Stimulated activated CD4-positive, alpha-beta T cell treated with anti-CD3 and anti-CD28 coated beads, Interleukin-4, amount 100 ng/mL, for 48 hours (primary cell): Measurements from ENCODE around the gene FUT8.
"Not testable (repeated sequence)": the region's sequence is repeated elsewhere in the genome, so short reads cannot be mapped to it uniquely, and the experiment has no call there.

ENCODE experiments used
- DNase-seq, 2 donors: peaks; one replicate each; pipeline ENCODE4 v3.0.0-alpha.2; 2020; ENCODE audit warnings: low read depth in 2 of 2

FUT8 gene

DNA sequence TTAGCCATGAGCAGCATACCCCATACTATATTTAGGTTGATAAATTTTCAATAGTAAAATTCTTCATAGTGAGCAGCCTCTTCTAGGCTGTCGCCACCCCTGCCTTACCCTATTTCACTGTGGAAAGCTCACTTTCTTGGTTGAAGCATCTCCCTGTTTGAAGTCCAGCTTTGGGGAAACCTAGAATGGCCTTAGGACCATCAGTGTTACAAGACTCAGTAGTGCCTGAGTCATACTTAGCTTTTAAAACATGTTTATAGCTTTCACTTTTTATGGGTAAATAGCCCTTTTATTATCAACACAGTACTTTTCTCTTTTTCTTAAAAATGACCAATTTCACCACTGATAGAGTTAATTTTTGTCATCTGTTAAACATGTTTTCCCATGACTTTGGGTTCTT is 37.1 kb downstream of the FUT8 start:
- DNase-seq = no peak

GRCh38 chr14:65453807-65454480 is 41.4 kb downstream of the FUT8 start:
- no peak for DNase-seq

DNA sequence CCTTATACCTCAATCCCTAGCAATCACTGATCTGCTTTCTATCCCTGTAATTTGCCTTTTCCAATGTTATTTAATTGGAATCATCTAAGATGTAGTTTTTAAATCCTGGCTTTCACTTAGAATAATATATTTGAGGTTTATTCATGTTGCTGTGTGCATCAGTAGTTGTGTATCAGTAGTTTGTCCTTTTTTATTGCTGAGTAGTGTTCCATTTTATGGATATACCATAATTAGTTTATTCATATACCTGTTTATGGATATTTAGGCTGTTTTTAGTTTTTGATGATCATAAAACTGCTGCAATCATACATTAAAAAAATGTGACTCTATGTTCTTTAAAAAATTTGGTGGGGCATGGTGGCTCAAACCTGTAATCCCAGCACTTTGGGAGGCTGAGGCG is 43.7 kb downstream of the FUT8 start:
- no peak for DNase-seq

- DNase-seq = no peak
Measured at GRCh38 chr14:65461730-65462129, 49.2 kb downstream of the FUT8 start.

- DNase-seq = no peak
Measured at GRCh38 chr14:65462411-65462810, 49.9 kb downstream of the FUT8 start.

DNA sequence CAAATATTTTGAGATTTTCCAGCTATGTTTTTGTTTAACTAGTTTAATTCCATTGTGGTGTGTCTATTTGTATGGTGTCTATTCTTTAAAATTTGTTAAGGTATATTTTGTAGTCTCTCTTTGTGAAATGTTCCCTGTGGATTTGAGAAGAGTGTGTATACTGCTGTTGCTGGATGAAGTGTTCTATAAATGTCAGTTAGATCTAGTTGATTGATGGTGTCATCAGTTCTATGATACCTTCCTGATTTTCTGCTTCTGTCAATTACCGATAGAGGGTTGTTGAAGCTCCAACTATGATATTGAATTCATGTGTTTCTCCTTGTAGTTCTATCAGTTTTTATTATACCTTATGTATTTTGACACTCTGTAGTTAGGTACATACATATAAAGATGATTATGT is 53.1 kb downstream of the FUT8 start:
- DNase-seq = no peak

DNA sequence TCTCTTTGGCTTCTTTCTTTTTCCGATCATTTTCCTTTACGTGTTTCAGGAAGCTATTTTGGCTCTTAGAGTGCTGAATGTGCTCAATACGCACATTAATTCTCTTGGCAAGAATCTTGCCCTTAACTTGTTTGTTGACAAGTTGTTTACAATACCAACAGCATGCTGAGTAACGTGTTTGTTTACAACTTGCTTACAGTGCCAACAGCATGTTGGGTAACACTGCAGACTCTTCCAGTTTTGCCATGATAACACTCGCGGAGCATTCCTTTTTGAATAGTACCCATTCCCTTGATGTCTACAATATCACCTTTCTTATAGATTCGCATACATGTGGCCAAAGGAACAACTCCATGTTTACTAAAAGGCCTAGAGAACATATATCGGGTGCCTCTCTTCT is 55.4 kb downstream of the FUT8 start:
- not testable (repeated sequence) for DNase-seq

GRCh38 chr14:65469903-65470302 is 57.4 kb downstream of the FUT8 start:
- no peak for DNase-seq

GRCh38 chr14:65470404-65470880 is 57.9 kb downstream of the FUT8 start:
- no peak for DNase-seq

- DNase-seq = no peak
Measured at GRCh38 chr14:65471038-65471878, 58.7 kb downstream of the FUT8 start.

- no peak for DNase-seq
Measured at GRCh38 chr14:65472189-65472588, 59.7 kb downstream of the FUT8 start.

- no peak for DNase-seq
Measured at GRCh38 chr14:65476273-65476941, 63.9 kb downstream of the FUT8 start.

DNA sequence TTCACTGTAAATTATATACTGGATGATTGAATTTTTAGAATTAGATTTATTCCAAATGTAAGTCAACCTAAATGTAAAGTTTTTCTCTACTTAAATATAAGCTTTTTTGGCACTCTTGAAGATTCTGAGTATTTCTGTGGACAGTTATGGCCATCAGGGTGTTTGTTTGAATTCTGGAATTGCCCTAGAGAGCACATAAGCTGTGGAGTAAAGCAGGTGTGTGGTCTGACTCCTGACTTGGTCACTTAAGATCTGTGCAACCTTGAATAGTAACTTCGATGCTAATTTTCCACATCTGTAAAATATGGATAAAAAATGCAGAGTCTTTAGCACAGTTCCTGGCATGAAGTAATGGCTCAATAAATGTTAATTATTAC is 64.4 kb downstream of the FUT8 start:
- DNase-seq = no peak

GRCh38 chr14:65478017-65478416 is 65.5 kb downstream of the FUT8 start:
- DNase-seq = no peak

DNA sequence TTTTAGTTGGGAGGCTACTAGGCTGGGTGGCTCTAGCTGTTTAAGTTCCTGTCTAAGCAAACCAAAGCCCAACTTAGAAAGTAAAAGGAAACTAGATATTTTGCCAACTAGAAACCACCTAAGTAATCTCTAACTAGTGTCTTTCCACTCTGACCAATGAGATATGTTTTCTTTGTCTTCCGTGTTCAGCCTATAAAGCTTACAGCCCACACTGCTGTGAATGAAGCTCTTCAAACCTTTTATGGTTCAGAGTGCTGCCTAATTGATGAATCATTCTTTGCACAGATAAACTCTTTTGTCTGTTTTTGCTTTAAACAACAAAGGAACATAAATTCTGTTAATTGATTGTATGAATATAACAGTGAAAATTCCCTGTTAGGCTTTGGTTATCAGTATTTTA is 66.1 kb downstream of the FUT8 start:
- DNase-seq = no peak

DNA sequence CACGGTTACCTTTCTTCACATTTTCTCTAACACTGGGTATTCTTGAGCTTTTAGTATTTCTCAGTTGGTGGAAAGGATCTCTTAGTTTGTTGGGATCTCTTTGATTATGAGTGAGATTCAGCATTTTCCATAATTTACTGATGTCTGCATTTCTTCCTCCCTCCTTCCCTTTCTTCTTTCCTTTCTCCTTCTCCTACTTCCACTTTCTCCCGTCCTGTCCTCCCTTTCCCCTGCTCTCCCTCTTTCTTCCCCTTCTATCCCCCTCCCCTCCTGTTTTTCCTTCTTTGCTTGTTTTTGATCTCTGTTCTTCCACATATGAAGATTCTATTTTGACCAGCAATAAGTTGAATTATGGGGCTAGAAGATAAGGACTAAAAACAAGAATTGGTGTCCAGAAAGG is 66.9 kb downstream of the FUT8 start:
- DNase-seq = no peak

DNA sequence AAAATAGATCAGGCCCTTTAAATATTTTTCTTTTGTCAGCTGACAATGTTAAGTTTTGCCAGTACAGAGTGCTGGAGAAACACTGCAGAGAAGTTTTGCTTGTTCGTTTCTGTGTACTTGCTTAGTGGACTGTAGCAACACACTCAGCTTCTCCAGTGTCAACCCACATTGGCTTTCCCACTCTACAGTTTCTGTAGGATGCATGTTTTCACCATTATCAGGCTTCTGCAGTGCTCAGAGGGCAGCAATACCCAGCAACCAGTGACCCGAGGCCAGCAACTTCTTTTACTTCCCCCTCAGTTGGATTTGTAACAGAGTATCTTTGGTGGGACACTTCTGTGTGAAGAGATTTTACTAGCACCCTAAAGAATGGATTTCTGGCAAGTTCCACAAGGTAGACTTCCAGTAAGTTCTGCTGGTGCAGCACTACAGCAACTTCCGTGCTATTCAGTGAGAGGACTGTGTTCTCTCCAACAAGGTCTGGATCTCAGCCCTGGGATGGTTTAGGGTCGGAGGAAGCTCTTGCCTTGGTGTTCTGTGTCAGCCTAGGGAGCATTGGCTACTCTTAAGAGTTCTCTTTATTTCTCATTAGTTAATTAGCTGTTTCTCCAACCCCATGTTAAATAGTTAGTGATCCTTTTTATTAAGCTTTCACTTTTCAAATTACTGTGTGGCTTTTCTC is 70.4 kb downstream of the FUT8 start:
- DNase-seq = no peak

DNA sequence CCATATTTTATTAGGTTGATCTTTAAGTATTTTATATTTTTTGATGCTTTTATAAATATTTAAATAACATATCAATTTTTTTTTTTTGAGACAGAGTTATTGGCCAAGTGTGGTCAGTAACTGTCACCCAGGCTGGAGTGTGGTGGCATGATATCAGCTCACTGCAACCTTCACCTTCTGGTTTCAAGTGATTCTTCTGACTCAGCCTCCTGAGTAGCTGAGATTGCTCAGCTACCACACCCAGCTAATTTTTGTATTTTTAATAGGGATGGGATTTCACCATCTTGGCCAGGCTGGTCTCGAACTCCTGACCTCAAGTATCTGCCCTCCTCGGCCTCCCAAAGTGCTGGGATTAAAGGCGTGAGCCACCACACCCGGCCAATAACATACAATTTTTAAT is 71.1 kb downstream of the FUT8 start:
- no peak for DNase-seq

GRCh38 chr14:65485516-65485915 is 73.0 kb downstream of the FUT8 start:
- no peak for DNase-seq

DNA sequence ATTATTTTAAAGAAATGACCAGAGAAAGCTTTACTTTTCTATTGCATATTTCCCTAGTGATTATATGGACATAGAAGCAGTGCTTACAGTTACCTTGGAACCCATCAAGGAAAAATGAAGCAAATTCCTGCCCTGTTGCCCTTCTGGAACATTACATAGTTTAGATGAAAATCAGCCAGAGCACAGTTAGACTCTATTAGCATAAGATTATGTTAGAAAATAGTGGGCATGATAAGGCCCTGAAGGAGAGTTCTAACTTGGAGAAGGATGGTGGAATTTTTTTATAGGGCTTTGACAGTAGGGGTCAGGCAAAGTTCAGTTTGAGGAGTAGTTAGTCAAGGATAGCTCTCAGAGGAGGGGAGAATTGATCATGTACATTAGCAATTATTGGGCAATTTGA is 74.3 kb downstream of the FUT8 start:
- no peak for DNase-seq

- DNase-seq = no peak
Measured at GRCh38 chr14:65487783-65488494, 75.4 kb downstream of the FUT8 start.

- DNase-seq = no peak
Measured at GRCh38 chr14:65491274-65491673, 78.7 kb downstream of the FUT8 start.
